NCI-H526 treated with DMSO at 0.1 percent for 48 hours (cell line): ENCODE results near the gene BRD3OS.
A peak's percentile ranks its signal among the peaks of the same experiment; 100 is the strongest.
"Not testable (repeated sequence)": the region's sequence is repeated elsewhere in the genome, so short reads cannot be mapped to it uniquely, and the experiment has no call there.

Experiments used
- DNase-seq: peaks from one replicate; lab custom pipeline; 2025; lab: John Stamatoyannopoulos, UW

The BRD3OS gene

GRCh38 chr9:133988771-133989170, 36.5 kb upstream of the BRD3OS start:
- DNase-seq, result not testable (repeated sequence)

- no peak for DNase-seq
Observed at GRCh38 chr9:133989625-133990365, 35.5 kb upstream of the BRD3OS start.

GRCh38 chr9:133990366-133991213, 34.7 kb upstream of the BRD3OS start:
- DNase-seq, result no peak

- DNase-seq, result no peak
Observed at GRCh38 chr9:133991214-133991921, 33.9 kb upstream of the BRD3OS start.

GRCh38 chr9:133991964-133992779, 33.1 kb upstream of the BRD3OS start, which contains the start of gene VAV2:
Gene VAV2, minus strand, starts transcription at chr9:133992324. Its CDS starts 46 bp downstream, at chr9:133992278.
- DNase-seq, result no peak

- peak; percentile 26 for DNase-seq
Observed at GRCh38 chr9:133992780-133993634, 32.3 kb upstream of the BRD3OS start.

GRCh38 chr9:133993635-133994253, 31.5 kb upstream of the BRD3OS start:
- no peak for DNase-seq

GRCh38 chr9:133994353-133995011, 30.8 kb upstream of the BRD3OS start:
- no peak for DNase-seq

- DNase-seq, result no peak
Observed at GRCh38 chr9:133995012-133995896, 30.0 kb upstream of the BRD3OS start.

GRCh38 chr9:133996531-133997520, 28.5 kb upstream of the BRD3OS start:
- DNase-seq, result no peak

- DNase-seq, result no peak
Observed at GRCh38 chr9:133997584-133997983, 27.7 kb upstream of the BRD3OS start.

- DNase-seq, result no peak
Observed at GRCh38 chr9:133998915-133999595, 26.2 kb upstream of the BRD3OS start.

- no peak for DNase-seq
Observed at GRCh38 chr9:133999851-134000265, 25.4 kb upstream of the BRD3OS start.

- no peak for DNase-seq
Observed at GRCh38 chr9:134002796-134003195, 22.5 kb upstream of the BRD3OS start.

GRCh38 chr9:134003237-134003636, 22.0 kb upstream of the BRD3OS start:
- no peak for DNase-seq

GRCh38 chr9:134004131-134004873, 21.0 kb upstream of the BRD3OS start:
- DNase-seq, result no peak
